ENCODE data around the gene ANKRD11.

Gene ANKRD11

DNA sequence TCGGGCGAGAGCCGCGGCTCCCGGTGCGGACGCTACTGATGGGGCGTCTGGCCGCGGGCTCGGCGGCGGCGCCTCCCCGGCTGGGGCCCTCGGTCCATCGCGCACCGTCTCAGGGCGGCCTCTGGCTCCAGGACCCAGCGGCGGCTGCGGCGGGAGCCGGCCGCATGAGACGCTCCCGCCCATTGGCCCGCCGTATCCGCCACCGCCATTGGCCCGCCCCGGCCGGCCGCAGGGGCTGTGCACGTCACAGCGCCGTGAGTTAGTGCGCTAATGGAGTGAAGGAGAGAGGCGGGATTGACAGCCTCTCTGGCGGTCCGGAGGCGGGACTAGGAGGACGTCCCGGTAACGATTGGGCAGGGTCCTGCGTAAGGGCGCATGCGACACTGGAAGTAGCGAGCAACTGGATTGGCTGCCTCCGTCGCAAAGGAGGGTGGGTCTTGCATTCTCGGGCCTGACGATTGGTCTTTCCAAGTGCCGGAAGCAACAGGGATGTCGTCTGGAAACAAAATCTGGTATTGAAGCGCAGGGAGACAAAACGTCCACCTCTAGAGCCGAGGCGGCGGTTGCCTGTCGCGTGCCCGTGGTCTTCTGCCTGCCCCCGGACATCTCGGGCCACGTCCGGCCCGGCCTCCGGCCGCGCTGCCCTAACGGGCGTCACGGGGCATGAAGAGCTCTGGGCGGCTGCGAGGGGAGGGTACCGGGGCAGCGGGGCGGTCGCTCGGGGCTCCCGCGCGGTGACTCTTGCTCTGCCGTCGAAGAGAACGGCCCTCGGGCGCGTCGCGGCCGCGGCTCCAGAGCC lies at the start of gene ANKRD11:
TSS of gene ANKRD11 (minus strand) at position 123 of the 799 bp plus-strand sequence. CDS start 173,542 bp downstream, outside the sequence.
- peak; percentile 99 for DNase-seq (ENCODE audit: low spot score)

DNA sequence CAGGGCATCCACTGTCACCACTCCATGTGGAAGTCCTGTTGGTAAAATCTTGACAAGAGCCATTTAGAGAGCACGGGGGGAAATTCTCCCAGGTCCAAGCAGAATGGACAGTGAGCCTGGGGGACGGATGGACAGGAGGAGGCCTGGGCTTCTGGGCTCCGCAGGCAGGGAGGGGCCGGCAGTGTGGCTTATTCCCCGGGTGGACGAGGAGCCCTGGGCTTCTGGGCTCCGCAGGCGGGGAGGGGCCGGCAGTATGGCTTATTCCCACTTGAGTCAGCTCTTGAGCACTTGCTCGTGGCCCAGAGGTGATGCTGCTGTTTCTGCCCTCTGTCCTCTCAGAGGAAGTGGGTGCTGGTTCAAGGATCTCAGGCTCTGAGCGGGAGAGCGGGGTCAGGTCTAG lies 47.9 kb upstream of the ANKRD11 start:
- DNase-seq (ENCODE audit: low spot score), result no peak

DNA sequence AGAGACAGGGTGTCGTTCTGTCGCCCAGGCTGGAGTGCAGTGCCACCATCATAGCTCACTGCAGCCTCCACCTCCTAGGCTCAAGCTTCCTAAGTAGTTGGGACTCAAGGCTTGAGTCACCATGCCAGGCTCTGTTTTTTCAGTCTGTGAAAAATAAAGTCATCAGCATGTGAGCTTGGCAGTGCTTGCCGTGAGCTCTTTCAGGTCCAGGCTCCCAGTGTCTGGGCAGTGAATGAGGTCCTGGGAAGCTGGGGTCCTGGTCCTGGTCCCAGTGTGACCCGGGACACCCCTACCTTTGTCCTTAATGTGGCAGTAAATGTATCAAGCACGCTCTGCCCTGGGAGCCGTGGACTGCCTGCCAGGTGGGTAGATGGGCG lies 47.2 kb upstream of the ANKRD11 start:
- DNase-seq (ENCODE audit: low spot score), result no peak

DNA sequence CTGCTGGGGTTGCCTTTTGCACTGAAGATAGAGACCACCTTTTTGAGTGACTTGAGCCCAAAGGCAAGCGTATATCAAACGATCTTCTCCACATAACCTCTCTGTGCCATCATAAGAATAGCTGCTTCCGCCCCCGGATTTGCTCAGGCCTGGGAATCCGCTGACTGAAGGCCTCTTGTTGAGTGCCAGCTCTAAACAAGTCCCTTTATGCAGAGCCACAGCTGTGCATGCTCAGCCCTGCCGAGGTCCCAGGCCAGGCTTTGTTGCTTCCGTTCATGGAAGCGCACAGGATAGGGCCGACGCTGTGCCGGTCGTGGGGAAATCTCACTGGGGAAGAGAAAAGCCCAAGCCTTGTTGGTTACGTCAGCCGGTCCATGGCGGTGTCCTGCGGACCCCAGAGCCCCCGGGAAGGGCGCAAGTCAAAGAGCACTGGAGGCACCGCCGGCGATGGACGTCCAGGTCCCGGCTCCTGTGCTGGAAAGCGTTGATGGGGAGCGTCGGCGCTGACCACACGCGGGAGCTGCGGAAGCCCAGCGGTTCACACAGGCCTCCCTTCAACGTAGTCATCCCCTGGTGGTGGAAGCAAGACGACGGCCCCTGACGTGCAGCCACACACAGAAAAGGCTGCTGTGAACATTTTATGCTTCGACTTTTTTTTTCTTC lies 46.7 kb upstream of the ANKRD11 start:
- no peak for DNase-seq (ENCODE audit: low spot score)

DNA sequence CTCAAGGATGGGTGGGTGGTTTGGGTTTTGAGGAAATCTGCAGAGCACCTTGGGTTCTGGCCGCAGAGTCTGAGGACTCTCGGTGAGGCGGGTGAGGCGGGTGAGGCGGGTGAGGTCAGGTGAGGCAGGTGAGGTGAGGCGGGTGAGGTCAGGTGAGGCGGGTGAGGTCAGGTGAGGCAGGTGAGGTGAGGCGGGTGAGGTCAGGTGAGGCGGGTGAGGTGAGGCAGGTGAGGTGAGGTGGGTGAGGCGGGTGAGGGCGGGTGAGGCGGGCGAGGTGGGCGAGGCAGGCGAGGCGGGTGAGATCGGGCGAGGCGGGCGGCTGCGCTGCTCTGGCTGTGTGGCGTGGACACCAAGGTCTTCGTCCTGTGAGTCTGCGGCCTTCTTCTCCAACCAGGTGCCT lies 46.0 kb upstream of the ANKRD11 start:
- DNase-seq (ENCODE audit: low spot score), result no peak

DNA sequence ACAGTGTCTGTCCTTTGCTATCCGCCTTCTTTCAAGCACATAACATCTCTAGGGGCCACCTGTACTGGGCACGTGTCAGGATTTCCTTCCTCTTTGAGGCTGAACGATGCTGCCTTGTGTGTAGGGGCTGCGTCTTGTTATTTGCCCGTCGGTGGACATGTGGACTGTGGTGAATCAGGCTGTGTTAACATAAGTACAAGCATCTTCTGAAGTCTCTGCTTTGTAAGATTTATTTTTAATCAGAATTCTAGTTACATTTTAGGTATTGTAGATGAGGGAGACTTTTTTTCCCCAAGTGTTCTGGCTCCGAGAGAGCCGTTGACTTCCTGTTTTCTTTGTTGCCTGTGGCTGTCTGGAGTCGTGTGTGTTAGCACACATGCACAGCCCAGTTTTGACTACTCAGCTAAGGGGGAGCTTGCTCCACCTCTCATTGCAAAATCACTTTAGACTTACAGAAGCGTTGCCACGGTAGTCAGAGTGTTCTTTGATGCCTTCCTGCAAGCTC lies 43.9 kb upstream of the ANKRD11 start:
- peak; percentile 52 for DNase-seq (ENCODE audit: low spot score)

DNA sequence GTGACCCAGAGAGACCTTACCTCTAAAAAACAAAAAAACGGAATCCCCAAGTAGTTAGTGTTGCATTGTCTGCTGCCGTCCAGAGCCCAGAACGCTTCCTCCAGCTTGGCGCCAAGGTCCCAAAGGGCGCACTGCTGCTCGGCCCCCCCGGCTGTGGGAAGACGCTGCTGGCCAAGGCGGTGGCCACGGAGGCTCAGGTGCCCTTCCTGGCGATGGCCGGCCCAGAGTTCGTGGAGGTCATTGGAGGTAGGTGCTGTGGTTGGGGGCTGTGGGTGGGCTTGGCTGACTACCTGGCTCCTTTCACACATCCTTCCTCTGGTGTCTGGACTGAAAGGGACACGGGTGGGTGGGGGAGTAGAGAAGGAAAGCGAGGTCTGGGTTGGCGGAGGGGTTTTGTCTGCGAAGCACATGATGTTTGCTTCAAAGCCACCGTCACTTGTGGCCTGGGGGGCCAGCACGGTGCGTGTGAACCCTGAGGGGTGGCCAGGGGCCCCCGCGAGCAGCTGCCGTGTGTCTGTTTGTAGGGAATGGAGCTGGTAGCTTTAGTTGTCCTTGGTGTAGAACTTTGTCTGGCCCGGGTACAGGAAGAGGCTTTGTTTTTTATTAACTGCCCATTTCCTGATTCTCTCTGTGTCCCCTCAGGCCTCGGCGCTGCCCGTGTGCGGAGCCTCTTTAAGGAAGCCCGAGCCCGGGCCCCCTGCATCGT lies 41.6 kb upstream of the ANKRD11 start:
- no peak for DNase-seq (ENCODE audit: low spot score)

DNA sequence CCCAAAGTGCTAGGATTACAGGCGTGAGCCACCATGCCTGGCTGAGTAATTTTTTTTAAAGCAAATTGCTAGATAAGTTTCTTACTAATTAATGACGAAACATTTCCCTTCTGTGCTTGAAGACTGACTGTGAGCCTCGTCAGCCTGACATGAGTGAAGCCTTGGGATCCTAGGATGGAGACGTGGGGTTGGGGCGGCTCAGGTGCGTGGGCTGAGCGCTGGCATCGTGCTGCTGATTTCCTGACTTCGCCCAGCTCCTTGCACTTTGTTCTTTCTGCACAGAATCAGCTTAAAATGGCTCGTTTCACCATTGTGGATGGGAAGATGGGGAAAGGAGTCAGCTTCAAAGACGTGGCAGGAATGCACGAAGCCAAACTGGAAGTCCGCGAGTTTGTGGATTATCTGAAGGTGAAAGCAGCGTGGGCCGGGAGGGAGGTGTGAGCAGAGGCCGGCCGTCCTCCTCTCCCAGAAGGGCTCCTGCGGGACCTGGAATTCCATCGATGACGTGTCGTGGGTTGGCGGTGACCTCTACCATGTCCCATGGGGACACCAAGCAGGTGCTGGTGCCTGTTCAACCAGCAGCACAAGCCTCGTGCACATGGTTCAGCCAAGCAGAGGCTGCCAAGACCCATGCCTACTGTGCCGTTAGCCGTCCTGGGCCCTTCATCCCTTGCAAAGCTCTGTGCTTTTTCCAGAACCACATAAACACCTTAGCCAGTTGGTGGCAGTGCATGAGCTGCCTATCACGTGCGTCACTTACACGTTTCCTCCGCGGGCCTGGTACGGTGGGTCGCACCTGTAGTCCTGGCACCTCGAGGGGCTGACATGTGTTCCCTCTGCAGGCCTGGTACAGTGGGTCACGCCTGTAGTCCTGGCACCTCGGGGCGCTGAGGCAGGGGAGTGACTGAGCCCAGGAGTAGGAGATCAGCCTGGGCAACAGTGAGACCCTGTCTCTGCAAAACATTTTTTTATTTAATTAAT lies 40.3 kb upstream of the ANKRD11 start:
- DNase-seq (ENCODE audit: low spot score), result no peak

DNA sequence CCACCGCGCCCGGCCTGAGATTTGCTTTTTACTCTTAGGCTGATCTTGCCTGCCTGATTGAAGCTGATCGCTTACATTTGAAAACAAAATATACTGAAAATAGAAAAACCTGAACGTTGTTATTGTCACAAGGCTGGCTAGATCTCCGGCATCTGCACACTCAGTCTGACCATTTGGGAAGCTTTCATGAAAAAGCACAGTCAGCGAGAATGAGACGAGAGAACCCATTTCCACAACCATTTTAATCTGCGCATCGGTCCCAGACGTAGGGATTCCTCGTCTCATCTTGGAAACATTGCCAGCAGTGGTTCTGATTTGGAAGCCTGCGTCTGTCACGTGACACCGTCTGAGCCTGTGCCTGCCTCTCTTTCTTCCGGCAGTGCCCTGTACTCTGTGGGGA lies 38.7 kb upstream of the ANKRD11 start:
- DNase-seq (ENCODE audit: low spot score), result no peak

DNA sequence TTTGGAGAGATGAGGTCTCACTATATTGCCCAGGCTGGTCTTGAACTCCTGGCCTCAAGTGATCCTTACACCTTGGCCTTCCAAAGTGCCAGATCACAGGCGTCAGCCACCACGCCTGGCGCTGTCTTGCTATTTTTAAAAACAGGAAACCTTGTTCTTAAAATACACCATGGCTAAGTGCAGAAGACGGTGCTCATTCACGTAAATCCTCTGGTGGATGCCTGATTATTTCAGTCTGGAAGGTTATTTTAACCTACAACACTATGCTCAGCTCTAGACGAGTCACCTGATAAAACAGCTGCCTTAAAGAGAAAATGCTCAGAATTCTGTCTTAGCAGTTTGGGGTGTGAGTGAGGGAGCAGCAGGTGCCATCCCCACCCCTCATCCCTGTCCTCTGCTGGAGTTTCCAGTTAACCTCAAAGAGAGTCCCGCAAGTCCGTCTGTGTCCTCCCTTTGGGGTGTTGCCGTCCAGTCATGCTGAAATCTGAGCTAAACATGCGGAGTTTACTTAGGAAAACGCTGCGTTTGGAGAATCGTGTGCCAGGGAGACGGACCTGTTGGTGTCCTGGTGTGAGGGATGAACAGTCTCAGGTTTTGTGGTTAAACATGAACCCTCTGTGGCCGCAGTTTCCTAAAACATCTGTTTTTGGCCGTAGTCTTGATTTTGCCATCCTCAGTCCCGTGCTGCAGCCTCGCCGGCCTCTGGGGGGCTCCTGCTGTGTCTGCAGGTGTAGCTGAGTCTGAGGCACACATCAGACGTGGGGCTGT lies 35.0 kb upstream of the ANKRD11 start:
- no peak for DNase-seq (ENCODE audit: low spot score)

DNA sequence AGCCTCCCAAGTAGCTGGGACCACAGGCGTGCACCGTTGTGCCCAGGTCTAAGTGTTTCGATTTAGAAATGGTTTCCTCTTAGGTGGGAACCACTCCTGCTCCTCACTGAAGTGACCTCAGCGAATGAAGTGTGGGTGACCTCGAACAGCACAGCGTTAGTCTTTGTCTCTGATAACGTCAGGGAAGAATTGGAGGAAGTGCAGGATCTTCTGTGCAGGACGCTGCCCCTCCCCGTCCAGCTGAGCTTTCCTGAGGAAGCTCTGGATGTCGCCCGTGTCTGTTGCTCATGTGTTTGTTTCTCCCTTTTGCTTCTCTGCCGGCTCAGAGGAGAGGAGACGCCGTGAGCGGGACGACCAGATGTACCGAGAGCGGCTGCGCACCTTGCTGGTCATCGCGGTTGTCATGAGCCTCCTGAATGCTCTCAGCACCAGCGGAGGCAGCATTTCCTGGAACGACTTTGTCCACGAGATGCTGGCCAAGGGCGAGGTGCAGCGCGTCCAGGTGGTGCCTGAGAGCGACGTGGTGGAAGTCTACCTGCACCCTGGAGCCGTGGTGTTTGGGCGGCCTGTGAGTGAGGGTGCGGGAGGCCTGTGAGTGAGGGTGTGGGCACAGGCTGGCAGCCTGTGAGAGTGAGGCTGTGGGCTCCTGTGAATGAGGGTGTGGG lies 33.5 kb upstream of the ANKRD11 start:
- DNase-seq (ENCODE audit: low spot score), result no peak

DNA sequence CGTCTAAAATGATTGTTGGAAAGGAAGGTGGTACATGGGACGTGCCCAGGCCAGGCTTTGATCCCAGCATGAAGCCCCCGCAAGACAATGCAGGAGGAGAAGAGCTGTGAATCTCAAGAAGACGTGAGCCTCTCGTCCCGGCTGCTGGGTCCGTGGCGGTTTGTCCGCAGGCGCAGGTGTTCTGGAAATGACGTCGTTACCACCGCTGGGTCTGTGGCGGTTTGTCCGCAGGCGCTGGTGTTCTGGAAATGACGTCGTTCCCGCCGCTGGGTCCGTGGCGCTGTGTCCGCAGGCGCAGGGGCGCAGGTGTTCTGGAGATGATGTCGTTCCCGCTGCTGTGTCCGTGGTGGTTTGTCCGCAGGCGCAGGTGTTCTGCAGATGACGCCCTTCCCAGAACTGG lies 31.9 kb upstream of the ANKRD11 start:
- DNase-seq (ENCODE audit: low spot score), result no peak

DNA sequence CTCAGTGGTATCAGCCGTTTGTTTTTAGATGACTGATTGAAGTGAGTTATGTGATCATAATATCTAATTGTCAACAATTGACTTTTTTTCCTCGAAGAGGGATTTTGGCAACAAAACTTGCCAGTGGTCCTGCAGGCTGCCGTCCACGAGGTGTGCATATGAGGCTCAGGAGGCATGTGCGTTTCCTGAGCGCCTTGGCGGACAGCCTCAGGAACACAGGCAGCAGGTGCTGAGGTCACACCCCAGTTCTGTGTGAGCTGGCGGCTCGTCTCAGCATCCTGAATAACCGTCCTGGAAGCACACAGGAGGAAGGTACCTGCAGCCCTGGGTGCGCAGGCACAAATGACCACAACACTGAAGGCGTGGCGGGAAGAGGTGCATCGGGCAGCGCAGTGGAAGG lies 29.5 kb upstream of the ANKRD11 start:
- DNase-seq (ENCODE audit: low spot score), result no peak

DNA sequence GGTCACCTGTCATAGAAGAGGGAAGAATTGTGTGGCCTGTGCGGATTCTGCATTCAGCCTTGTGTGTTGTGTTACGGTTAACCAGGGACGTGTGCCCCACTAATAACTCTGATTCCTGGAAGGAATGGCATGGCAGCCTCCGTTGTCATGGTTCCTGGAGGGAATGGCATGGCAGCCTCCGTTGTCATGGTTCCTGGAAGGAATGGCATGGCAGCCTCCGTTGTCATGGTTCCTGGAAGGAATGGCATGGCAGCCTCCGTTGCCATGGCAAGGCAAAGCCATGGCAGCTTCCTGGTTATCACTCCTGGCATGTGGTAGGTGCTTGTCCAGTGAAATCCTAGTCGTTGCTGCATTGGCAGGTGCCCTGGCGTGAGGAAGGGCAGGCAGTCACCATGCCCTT lies 26.8 kb upstream of the ANKRD11 start:
- DNase-seq (ENCODE audit: low spot score), result no peak

DNA sequence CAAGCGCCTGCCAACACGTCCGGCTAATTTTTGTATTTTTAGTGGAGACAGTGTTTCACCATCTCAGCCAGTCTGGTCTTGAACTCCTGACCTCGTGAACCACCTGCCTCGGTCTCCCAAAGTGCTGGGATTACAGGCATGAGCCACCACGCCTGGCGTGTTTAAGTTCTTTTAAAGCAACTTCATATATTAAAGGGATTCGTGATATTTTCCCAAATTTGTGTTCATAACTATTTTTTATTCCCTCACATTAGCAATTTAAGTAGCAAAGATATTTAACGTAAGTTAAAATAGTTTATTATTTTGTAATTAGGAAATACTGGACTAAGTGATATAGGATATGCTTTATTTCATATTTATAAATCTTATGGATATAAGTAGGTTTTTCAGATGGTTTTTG lies 22.1 kb upstream of the ANKRD11 start:
- no peak for DNase-seq (ENCODE audit: low spot score)

DNA sequence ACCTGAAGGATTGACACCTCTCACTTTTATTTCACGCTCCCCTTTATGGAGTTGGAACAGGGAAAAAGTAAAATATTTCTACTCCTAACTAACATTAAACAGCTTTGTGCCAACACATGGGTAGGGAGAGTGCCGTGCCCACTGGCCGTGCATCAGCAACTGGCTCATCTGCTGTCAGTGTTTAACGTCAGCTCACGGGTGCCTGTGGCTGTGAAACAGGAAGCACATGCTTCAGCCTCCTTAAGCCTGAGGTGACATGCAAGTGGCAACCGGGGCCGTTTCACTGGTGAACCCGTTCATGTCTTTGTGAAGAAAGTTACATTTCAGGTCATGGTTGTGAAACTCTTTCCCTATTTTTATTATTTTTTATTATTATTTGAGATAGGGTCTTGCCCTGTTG lies 21.0 kb upstream of the ANKRD11 start:
- DNase-seq (ENCODE audit: low spot score), result no peak

DNA sequence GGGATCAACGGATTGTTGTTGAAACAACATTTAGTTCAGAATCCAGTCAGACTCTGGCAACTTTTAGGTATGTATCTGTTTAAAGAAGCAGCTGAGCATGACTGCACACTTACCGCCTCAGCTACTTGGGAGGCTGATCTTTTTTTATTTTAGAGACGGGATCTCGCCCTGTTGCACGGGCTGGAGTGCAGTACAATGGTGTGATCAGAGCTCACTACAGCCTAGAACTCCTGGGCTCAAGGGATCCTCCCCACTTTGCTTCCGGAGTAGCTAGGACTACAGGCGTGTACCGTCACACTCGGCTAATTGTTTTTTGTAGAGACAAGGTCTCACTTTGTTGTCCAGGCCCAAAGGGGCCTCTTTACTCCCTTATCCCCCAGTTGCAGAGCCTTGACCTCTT lies 20.2 kb upstream of the ANKRD11 start:
- DNase-seq (ENCODE audit: low spot score), result no peak

DNA sequence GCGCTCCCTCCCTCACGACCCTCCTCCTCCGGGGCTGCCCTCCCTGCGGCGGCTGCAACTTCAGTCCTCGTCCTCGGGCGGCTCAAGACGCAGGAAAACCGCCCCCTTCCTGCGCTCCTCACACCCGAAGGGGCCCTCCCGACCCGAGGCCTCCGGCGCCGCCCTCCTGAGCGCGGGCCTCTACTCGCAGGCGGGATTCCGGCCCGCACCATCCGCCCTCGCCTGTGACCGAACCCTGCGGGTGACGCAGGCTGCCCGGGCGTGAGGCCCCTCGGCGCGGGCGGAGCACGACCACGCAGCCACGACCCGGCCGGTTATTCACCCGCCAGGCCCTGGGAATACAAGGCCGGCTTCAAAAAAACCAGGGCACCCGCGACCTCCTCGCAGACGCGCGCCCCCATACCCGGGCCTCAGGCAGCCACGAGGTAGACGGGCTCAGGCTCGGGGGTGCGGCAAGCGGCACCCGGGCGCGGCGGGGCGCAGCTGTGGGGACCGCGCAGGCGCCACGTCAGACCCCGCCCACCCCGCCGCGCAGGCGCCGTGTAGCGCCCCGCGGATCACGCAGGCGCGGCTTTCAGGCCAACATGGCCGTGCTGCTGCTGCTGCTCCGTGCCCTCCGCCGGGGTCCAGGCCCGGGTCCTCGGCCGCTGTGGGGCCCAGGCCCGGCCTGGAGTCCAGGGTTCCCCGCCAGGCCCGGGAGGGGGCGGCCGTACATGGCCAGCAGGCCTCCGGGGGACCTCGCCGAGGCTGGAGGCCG lies 17.7 kb upstream of the ANKRD11 start, which contains the start of gene SPG7:
TSS of gene SPG7 (plus strand) at position 570 of the 757 bp plus-strand sequence. CDS start at position 585, 15 bp downstream.
- DNase-seq (ENCODE audit: low spot score), result peak; percentile 90

DNA sequence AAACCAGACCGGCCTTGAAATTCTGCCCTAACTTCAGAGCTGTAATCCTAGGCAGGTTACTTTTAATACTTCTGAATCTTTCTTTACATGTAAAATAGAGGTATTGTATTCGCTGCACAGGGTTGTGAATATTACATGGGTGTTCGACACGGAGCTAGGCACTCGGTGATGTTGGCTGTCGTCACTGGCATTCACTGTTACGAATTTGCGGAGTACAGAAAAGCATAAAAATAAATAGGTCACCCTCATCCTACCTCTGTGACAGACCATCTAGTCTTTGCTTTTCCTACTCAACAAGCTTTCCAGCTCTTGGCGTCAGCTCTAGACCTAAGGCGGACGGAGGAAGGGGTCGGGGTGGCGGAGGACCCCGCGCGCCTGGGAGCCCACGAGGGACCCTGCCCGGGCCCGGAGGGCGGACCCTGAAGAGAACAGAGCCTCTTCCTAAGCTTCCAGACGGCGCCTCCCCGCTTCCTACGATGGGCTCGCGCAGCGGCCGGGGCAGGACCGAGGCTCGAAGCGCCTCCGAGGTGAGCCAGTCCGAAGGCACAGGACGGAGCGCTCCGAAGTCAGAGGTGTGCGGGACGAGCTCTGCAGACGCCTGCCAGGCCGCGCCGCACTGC lies 17.0 kb upstream of the ANKRD11 start:
- DNase-seq (ENCODE audit: low spot score), result peak; percentile 6
